ENCODE results near the gene FAM177A1. TPM values are rescaled to one million over a fixed set of nuclear protein-coding genes. Genes with fewer than 3 reads are reported as not detected.

Gene FAM177A1
- total RNA-seq, 6 experiments from 2014 or later, result 80.2 to 99.5 (median 91.9) TPM

DNA sequence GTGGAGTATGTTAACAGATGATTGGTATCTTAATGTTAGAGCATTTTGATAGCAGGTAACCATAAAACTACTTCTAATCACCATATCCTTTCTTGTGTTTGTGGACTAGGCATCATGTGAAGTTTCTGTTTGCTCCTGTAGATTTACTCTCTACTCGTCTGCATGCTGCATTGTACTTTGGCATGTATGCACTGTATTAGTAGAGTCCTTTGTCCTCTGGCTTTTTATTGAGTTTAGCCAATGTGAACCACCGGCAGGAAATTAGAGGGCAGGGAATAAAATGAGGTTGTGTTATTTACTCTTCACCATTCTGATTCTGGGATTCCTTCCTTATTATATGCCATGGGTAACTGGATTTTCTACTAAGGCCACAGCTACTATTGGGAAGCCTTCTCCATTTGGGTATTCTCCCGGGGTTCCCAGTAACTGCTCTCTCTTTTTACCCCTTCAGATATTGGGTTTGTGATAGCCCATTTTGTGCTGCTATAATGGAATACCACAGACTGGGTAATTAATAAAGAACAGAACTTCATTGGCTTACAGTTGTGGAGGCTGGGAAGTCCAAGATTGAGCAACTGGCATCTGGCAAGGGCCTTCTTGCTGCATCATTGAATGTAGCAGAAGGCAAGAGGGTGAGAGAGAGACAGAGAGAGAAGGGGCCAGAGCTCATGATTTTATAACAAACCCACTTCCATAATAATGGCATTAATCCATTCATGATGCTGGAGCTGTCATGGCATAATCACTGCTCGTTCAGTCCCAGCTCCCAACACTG is 22.4 kb downstream of the FAM177A1 start:
- H3K4me3 Mint-ChIP-seq, result no peak overlapping the region
- DNase-seq, result no peak
- peaks cover 3% of the 10 kb centered on the region for H3K27me3 Mint-ChIP-seq (ENCODE audit: insufficient read depth)
- no peaks in the 10 kb centered on the region for H3K9me3 Mint-ChIP-seq
- no peak overlapping the region for H3K27ac Mint-ChIP-seq
- H3K4me1 Mint-ChIP-seq (ENCODE audit: low read depth), result no peaks in the 10 kb centered on the region
- H3K36me3 Mint-ChIP-seq (ENCODE audit: low read depth), result peaks cover 30% of the 10 kb centered on the region
- TF ChIP-seq, protein P1, sequence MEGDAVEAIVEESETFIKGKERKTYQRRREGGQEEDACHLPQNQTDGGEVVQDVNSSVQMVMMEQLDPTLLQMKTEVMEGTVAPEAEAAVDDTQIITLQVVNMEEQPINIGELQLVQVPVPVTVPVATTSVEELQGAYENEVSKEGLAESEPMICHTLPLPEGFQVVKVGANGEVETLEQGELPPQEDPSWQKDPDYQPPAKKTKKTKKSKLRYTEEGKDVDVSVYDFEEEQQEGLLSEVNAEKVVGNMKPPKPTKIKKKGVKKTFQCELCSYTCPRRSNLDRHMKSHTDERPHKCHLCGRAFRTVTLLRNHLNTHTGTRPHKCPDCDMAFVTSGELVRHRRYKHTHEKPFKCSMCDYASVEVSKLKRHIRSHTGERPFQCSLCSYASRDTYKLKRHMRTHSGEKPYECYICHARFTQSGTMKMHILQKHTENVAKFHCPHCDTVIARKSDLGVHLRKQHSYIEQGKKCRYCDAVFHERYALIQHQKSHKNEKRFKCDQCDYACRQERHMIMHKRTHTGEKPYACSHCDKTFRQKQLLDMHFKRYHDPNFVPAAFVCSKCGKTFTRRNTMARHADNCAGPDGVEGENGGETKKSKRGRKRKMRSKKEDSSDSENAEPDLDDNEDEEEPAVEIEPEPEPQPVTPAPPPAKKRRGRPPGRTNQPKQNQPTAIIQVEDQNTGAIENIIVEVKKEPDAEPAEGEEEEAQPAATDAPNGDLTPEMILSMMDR (IDR thresholded peaks at IDR 0.05), result no peak

GRCh38 chr14:35072226-35072625 is 26.2 kb downstream of the FAM177A1 start:
- no peak overlapping the region for H3K4me3 Mint-ChIP-seq
- peaks cover 3% of the 10 kb centered on the region for H3K27me3 Mint-ChIP-seq (ENCODE audit: insufficient read depth)
- H3K27ac Mint-ChIP-seq, result no peak overlapping the region
- TF ChIP-seq, protein P1 (IDR thresholded peaks at IDR 0.05), result no peak
- DNase-seq, result no peak
- no peaks in the 10 kb centered on the region for H3K9me3 Mint-ChIP-seq
- peaks cover 32% of the 10 kb centered on the region for H3K36me3 Mint-ChIP-seq (ENCODE audit: low read depth)
- no peaks in the 10 kb centered on the region for H3K4me1 Mint-ChIP-seq (ENCODE audit: low read depth)

DNA sequence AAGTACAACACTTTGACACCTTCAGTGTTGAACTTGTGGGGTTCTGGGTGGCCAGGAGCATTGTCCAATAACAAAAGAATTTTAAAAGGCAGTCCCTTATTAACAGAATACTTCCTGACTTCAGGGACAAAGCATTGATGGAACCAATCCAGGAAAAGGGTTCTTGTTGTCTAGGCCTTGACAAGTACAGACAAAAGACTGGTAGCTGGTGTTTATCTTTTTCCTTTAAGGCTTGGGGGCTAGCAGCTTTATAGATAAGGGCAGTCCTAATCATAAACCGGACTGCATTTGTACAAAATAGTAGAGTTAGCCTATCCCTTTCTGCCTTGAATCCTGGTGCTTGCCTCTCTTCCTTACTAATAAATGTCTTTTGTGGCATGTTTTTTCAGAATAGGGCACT is 27.4 kb downstream of the FAM177A1 start:
- peaks cover 26% of the 10 kb centered on the region for H3K36me3 Mint-ChIP-seq (ENCODE audit: low read depth)
- no peak overlapping the region for H3K4me3 Mint-ChIP-seq
- H3K27me3 Mint-ChIP-seq (ENCODE audit: insufficient read depth), result peaks cover 3% of the 10 kb centered on the region
- no peaks in the 10 kb centered on the region for H3K9me3 Mint-ChIP-seq
- H3K27ac Mint-ChIP-seq, result no peak overlapping the region
- TF ChIP-seq, protein P1 (IDR thresholded peaks at IDR 0.05), result no peak
- no peak for DNase-seq
- no peaks in the 10 kb centered on the region for H3K4me1 Mint-ChIP-seq (ENCODE audit: low read depth)

GRCh38 chr14:35078082-35078481 is 32.0 kb downstream of the FAM177A1 start:
- TF ChIP-seq, protein P1 (IDR thresholded peaks at IDR 0.05), result no peak
- Mint-ChIP-seq H3K27me3 (ENCODE audit: insufficient read depth) (no peaks in the 10 kb centered on the region), H3K27ac (no peak overlapping the region), H3K36me3 (ENCODE audit: low read depth) (peaks cover 15% of the 10 kb centered on the region), H3K4me3 (no peak overlapping the region), H3K4me1 (ENCODE audit: low read depth) (no peaks in the 10 kb centered on the region), H3K9me3 (no peaks in the 10 kb centered on the region)
- DNase-seq, result no peak

GRCh38 chr14:35079742-35080141 is 33.7 kb downstream of the FAM177A1 start:
- Mint-ChIP-seq H3K4me1 (ENCODE audit: low read depth) (no peaks in the 10 kb centered on the region), H3K4me3 (no peak overlapping the region), H3K36me3 (ENCODE audit: low read depth) (peaks cover 11% of the 10 kb centered on the region; the same call in 1 of the 2 replicates), H3K9me3 (no peaks in the 10 kb centered on the region), H3K27me3 (ENCODE audit: insufficient read depth) (no peaks in the 10 kb centered on the region; the same call in 1 of the 2 replicates), H3K27ac (no peak overlapping the region)
- TF ChIP-seq, protein P1 (IDR thresholded peaks at IDR 0.05), result no peak
- DNase-seq, result no peak

All from HFFc6 (cell line).